ENCODE data around the gene MAGI2. TPM values are rescaled to one million over a fixed set of nuclear protein-coding genes. Genes with fewer than 3 reads are reported as not detected.

MAGI2 gene
- polyA plus RNA-seq, 3 donors = 0.03 to 0.11 TPM; not detected in 1

DNA sequence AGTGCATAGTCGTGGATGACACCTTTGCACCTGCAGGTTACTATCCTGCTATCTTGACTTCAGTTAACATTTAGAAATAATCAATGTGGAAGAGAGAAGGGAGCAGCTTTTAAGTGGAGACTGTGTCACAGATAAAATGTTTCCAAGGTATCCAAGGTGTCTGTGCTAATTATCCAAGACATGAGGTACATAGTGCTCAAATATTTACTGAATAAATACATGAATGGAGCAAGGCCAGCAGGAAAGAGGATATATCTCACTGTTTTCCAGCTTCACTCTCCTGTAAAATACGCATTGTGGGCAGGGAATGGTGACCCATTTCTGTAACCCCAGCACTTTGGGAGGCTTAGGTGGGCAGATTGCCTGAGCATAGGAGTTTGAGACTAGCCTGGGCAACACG lies 1102.5 kb downstream of the MAGI2 start:
- H3K36me3 ChIP-seq (replicated peaks in 1 of 2; ENCODE audit: control insufficient read depth in 1 of 2, insufficient read depth in 2 of 2, low read length in 2 of 2) = no peaks in the 10 kb centered on the region
- Mint-ChIP-seq H3K27ac (no peak overlapping the region), H3K27me3 (ENCODE audit: low read depth in 3 of 3) (no peaks in the 10 kb centered on the region), H3K4me1 (no peaks in the 10 kb centered on the region), H3K9me3 (peaks cover 0 to 3% (median 0%) of the 10 kb centered on the region in 7 donors), H3K36me3 (no peaks in the 10 kb centered on the region), H3K4me3 (no peak overlapping the region)
- no peaks in the 10 kb centered on the region for H3K4me1 ChIP-seq (ENCODE audit: control insufficient read depth in 1 of 2, insufficient read depth in 2 of 2, low read length in 2 of 2)
- no peak overlapping the region for H3K4me3 ChIP-seq (replicated peaks in 1 of 3; ENCODE audit: low read depth in 2 of 3, low read length in 3 of 3)
- H3K9ac ChIP-seq (ENCODE audit: insufficient read depth, low read length, poor library complexity, severe bottlenecking) = no peak overlapping the region
- H4K20me1 ChIP-seq (ENCODE audit: insufficient read depth, low read length) = no peaks in the 10 kb centered on the region
- H3K4me2 ChIP-seq (replicated peaks; ENCODE audit: extremely low read depth, low read length, poor library complexity, severe bottlenecking) = no peak overlapping the region
- H3K27me3 ChIP-seq (ENCODE audit: control insufficient read depth in 2 of 2, insufficient read depth in 2 of 2, low read length in 2 of 2) = no peaks in the 10 kb centered on the region
- no peak for DNase-seq
- no peak for TF ChIP-seq CTCF (IDR thresholded peaks at IDR 0.05)
- H2AFZ ChIP-seq (ENCODE audit: insufficient read depth, low read depth, low read length, poor library complexity, severe bottlenecking) = no peak overlapping the region
- H3K79me2 ChIP-seq (ENCODE audit: insufficient read depth, low read length) = no peaks in the 10 kb centered on the region
- H3K27ac ChIP-seq (ENCODE audit: low read depth in 1 of 2, low read length in 2 of 2) = no peak overlapping the region
- 100% methylated on average over 1 of the region's 3 CpGs for WGBS (ENCODE audit: insufficient coverage)
- no peaks in the 10 kb centered on the region for H3K9me3 ChIP-seq (replicated peaks in 1 of 2; ENCODE audit: control insufficient read depth in 1 of 2, insufficient read depth in 1 of 2, low read length in 2 of 2)
- intact Hi-C loops (cut with micrococcal nuclease) = no loop called here

DNA sequence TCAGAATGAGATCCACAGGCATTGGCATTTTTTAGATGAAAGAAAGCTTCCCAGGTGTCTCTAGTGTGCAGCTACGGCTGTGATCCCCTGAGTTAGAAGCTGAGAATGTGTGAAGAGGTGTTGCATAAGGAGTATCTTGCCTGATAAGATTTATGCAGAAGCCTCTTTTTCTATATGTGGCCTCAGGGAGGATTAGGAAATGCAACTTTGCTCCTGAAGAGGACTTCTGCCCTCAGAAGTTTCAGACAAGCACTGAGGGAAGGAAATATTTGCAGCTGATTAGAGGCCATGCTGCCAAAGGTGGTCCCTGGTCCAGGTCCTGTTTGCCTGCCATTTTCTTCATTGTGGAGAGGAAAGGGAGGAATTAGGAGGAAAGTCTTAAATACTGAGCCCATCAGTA lies 1103.1 kb downstream of the MAGI2 start:
- H3K4me1 ChIP-seq (ENCODE audit: control insufficient read depth in 1 of 2, insufficient read depth in 2 of 2, low read length in 2 of 2) = no peaks in the 10 kb centered on the region
- H4K20me1 ChIP-seq (ENCODE audit: insufficient read depth, low read length) = no peaks in the 10 kb centered on the region
- H3K36me3 ChIP-seq (replicated peaks in 1 of 2; ENCODE audit: control insufficient read depth in 1 of 2, insufficient read depth in 2 of 2, low read length in 2 of 2) = no peaks in the 10 kb centered on the region
- no peak overlapping the region for H3K4me3 ChIP-seq (replicated peaks in 1 of 3; ENCODE audit: low read depth in 2 of 3, low read length in 3 of 3)
- no peaks in the 10 kb centered on the region for H3K36me3 Mint-ChIP-seq
- no peak overlapping the region for H3K27ac Mint-ChIP-seq
- no peak overlapping the region for H2AFZ ChIP-seq (ENCODE audit: insufficient read depth, low read depth, low read length, poor library complexity, severe bottlenecking)
- H3K27me3 Mint-ChIP-seq (ENCODE audit: low read depth in 3 of 3) = no peaks in the 10 kb centered on the region
- H3K4me2 ChIP-seq (replicated peaks; ENCODE audit: extremely low read depth, low read length, poor library complexity, severe bottlenecking) = no peak overlapping the region
- DNase-seq = no peak
- WGBS (ENCODE audit: insufficient coverage) = no CpG with 5 or more reads among the region's 1 CpG
- H3K4me3 Mint-ChIP-seq = no peak overlapping the region
- H3K79me2 ChIP-seq (ENCODE audit: insufficient read depth, low read length) = no peaks in the 10 kb centered on the region
- no peak for TF ChIP-seq CTCF (IDR thresholded peaks at IDR 0.05)
- H3K9me3 Mint-ChIP-seq = peaks cover 0 to 3% (median 0%) of the 10 kb centered on the region in 7 donors
- H3K4me1 Mint-ChIP-seq = no peaks in the 10 kb centered on the region
- H3K27me3 ChIP-seq (ENCODE audit: control insufficient read depth in 2 of 2, insufficient read depth in 2 of 2, low read length in 2 of 2) = no peaks in the 10 kb centered on the region
- H3K9ac ChIP-seq (ENCODE audit: insufficient read depth, low read length, poor library complexity, severe bottlenecking) = no peak overlapping the region
- intact Hi-C loops (cut with micrococcal nuclease) = no loop called here
- no peak overlapping the region for H3K27ac ChIP-seq (ENCODE audit: low read depth in 1 of 2, low read length in 2 of 2)
- H3K9me3 ChIP-seq (replicated peaks in 1 of 2; ENCODE audit: control insufficient read depth in 1 of 2, insufficient read depth in 1 of 2, low read length in 2 of 2) = no peaks in the 10 kb centered on the region

Data from CD14-positive monocyte (primary cell).